ENCODE results near the gene STAT3.
A peak's percentile ranks its signal among the peaks of the same experiment; 100 is the strongest.

Gene STAT3

DNA sequence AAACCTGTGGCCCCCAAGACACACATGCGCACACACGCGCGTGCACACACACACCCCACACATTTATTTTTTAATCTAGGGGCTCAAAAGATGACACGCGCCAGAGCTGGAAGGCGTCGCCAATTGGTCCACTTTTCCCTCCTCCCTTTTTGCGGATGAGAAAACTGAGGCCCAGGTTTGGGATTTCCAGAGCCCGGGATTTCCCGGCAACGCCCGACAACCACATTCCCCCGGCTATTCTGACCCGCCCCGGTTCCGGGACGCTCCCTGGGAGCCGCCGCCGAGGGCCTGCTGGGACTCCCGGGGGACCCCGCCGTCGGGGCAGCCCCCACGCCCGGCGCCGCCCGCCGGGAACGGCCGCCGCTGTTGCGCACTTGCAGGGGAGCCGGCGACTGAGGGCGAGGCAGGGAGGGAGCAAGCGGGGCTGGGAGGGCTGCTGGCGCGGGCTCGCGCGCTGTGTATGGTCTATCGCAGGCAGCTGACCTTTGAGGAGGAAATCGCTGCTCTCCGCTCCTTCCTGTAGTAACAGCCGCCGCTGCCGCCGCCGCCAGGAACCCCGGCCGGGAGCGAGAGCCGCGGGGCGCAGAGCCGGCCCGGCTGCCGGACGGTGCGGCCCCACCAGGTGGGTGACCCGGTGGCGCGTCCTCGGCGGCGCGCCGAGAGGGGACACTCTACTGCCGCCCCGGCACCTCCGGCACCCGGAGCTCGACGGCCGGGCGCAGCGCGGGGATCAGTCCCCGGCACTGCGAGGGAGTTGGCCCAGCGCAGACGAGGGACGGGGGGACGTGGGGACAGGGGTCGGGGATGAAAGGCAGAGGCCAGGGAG lies 100.1 kb downstream of the STAT3 start, which contains the start of gene STAT5A:
STAT5A (plus strand) TSS at position 522 of the 826 bp plus-strand sequence. CDS start 914 bp downstream, outside the sequence.
- POLR2A ChIA-PET (ENCODE audit: low non-redundant PET) = no interaction called here
- TF ChIP-seq, protein P1, sequence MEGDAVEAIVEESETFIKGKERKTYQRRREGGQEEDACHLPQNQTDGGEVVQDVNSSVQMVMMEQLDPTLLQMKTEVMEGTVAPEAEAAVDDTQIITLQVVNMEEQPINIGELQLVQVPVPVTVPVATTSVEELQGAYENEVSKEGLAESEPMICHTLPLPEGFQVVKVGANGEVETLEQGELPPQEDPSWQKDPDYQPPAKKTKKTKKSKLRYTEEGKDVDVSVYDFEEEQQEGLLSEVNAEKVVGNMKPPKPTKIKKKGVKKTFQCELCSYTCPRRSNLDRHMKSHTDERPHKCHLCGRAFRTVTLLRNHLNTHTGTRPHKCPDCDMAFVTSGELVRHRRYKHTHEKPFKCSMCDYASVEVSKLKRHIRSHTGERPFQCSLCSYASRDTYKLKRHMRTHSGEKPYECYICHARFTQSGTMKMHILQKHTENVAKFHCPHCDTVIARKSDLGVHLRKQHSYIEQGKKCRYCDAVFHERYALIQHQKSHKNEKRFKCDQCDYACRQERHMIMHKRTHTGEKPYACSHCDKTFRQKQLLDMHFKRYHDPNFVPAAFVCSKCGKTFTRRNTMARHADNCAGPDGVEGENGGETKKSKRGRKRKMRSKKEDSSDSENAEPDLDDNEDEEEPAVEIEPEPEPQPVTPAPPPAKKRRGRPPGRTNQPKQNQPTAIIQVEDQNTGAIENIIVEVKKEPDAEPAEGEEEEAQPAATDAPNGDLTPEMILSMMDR (conservative IDR thresholded peaks at IDR 0.05; ENCODE audit: low read depth) = no peak
- peak within 1 kb of the TSS; percentile 53; the same call in 1 of the 2 replicates for H3K27ac ChIP-seq
- CTCF ChIA-PET = interaction anchor here (2.3 kb wide), 1 partner anchor 24 kb away, joined by 9 read pairs; no protein-coding TSS in a partner anchor
- DNase-seq (ENCODE audit: low spot score) = peak; percentile 65

DNA sequence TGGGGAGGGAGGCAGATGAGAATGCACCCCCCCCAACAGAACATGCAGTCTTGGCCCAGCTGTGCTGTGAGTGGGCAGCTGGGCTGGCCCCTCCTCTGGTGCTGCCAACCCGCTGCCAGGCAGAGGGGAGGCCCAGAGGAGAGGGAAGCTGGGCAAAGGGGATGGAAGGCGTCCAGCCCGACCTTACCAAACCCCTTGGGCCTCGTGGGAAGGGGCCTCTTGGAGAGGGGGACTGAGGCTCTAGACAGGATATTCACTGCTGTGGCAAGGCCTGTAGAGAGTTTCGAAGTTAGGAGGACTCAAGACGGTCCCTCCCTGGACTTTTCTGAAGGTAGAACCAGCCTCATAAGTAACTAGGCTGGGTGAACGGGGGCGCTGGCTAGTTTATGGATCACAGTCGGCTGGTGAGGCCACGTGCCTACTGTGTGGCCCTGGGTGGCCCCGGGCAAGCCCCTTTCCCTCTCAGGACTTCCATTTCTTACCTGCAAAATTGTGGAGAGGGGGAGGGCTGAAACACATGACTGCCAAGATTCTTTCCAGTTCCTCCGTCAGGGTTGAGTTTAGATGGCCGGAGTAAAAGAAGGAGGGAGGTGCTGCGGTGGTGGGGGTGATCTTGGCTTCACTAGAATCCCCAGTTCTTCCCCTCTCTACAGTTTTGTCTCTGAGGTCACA lies 100.8 kb downstream of the STAT3 start:
- CTCF ChIA-PET = interaction anchor here (1.1 to 2.3 kb wide), 2 partner anchors 15 to 25 kb away, joined by 4 to 9 read pairs; no protein-coding TSS in a partner anchor
- H3K27ac ChIP-seq = peak overlapping the region; percentile 53; the same call in 1 of the 2 replicates
- no peak for DNase-seq (ENCODE audit: low spot score)
- POLR2A ChIA-PET (ENCODE audit: low non-redundant PET) = no interaction called here
- TF ChIP-seq, protein P1 (conservative IDR thresholded peaks at IDR 0.05; ENCODE audit: low read depth) = no peak

DNA sequence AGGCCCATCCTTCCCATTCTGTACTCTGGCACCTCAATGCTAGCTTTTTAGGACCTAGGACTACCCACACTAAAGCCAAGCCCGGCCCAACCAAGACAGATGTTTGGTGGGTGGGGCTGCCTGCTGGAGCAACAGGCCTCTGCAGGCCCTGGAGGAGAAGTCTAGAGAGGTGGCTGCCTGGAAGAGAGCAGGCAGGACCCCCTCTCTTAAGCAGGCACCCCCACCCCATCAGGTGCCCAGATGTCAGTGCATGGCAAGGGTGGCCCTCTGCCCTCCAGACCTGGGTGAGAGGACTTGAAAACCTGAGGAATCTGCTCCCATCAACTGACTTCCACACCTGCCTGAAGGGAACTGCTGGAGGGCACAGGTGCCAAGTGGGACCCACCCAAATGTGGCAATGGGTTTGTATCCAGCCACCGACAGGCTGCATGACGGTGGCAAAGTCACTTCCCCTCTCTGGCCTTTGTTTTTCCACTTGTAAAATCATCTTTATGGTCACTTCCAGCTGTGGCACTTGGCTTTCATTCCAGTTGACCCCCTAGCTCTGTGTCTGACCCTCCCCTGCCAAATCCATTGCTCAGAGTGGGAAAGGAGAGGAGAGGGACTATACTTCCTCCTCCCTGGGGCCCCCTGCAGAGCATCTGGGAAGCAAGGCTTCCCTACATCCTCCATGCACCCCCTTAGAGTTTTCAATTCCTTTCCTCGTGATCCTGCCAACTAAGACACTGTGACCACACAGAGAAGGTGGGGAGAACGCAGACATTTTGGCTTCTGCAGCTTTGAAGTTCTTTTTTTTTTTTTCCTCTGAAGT lies 101.6 kb downstream of the STAT3 start:
- ChIA-PET POLR2A (ENCODE audit: low non-redundant PET) (no interaction called here), CTCF (interaction anchor here (0.6 to 1.1 kb wide), 3 partner anchors 14 to 1382 kb away, joined by 3 to 5 read pairs (median 4); no protein-coding TSS in a partner anchor)

DNA sequence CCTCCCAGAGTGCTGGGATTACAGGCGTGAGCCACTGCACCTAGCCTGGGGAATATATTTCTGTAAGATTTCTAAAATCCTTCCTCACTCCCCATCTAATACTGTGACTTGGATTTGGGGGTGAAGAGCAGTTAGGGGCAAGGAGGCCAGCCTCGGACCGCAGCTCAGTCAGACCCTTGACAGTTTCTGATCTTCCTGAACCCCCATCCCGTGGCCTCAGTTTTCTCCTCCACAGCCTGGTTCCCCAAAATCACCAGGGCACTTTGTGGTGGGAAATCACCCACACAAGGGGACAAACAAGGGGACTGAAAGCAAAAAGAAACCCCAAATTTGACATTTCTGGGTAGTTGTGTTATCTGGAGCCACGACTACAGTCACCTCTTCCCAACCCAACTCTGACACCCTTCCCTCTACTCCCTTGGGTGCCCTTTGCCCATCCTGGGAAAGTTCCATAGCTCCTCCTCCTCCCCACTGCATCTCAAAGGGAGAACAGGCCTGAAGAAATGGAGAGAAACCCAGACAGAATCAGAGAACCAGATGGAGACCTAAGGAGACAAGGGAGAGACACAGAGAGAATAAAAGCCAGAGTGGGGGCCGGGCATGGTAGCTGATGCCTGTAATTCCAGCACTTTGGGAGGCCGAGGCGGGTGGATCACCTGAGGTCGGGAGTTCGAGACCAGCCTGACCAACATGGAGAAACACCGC lies 102.7 kb downstream of the STAT3 start:
- POLR2A ChIA-PET (ENCODE audit: low non-redundant PET) = no interaction called here

More for the DNA sequence above, 101.6 kb downstream of the STAT3 start:
- no peak for DNase-seq (ENCODE audit: low spot score)
- TF ChIP-seq, protein P1 (conservative IDR thresholded peaks at IDR 0.05; ENCODE audit: low read depth) = no peak
- peak overlapping the region; percentile 53 for H3K27ac ChIP-seq

DNA sequence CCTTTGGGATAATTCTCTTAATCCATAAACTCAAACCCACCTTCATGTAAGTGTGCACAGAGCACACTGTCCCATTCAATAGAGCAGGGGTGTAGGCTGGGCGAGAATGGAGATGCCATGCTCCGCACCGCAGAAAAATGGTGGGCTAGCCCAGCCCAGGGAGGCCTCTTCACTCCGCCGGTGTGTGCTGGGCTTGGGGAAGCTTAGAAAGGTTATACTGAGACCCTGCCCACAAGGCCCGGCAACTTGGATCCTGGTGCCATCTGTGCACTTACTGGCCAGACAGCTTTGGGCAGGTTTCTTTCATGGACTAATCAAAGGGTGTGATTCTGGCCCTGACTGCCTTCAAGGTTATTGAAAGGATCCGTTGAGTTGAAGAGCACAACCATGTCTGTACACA lies 103.7 kb downstream of the STAT3 start:
- TF ChIP-seq, protein P1 (conservative IDR thresholded peaks at IDR 0.05; ENCODE audit: low read depth) = no peak
- H3K27ac ChIP-seq = no peak overlapping the region
- DNase-seq (ENCODE audit: low spot score) = no peak
- CTCF ChIA-PET = no interaction called here
- POLR2A ChIA-PET (ENCODE audit: low non-redundant PET) = no interaction called here

More for the DNA sequence above, 102.7 kb downstream of the STAT3 start:
- CTCF ChIA-PET = no interaction called here
- peak overlapping the region; percentile 53; the same call in 1 of the 2 replicates for H3K27ac ChIP-seq
- TF ChIP-seq, protein P1 (conservative IDR thresholded peaks at IDR 0.05; ENCODE audit: low read depth) = no peak
- no peak for DNase-seq (ENCODE audit: low spot score)

Measured in RWPE1 (cell line).